IPS-18a (cell line): ENCODE measurements around the gene MRGPRF.
A peak's percentile ranks its signal among the peaks of the same experiment; 100 is the strongest.

ENCODE experiments used
- H3K27ac ChIP-seq: one replicate; pipeline ENCODE4 v1.5.1; 2013; ENCODE audit warnings: low read length
- H3K27me3 ChIP-seq: one replicate; pipeline ENCODE4 v1.6.1; 2013; ENCODE audit warnings: mild to moderate bottlenecking, low read length; ENCODE audit not compliant: control insufficient read depth, insufficient read depth
- H3K36me3 ChIP-seq: one replicate; pipeline ENCODE4 v1.6.1; 2013; ENCODE audit warnings: low read depth, low read length; ENCODE audit not compliant: control insufficient read depth
- H3K4me1 ChIP-seq: one replicate; pipeline ENCODE4 v1.6.1; 2013; ENCODE audit warnings: low read depth, low read length; ENCODE audit not compliant: control insufficient read depth
- H3K4me3 ChIP-seq: one replicate; pipeline ENCODE4 v1.5.1; 2013; ENCODE audit warnings: low read length
- H3K9ac ChIP-seq: one replicate; pipeline ENCODE4 v1.6.1; 2013; ENCODE audit warnings: mild to moderate bottlenecking, low read length, moderate library complexity
- H3K9me3 ChIP-seq: one replicate; pipeline ENCODE4 v1.6.1; 2013; ENCODE audit warnings: low read depth, low read length; ENCODE audit not compliant: control insufficient read depth

The MRGPRF gene

GRCh38 chr11:69013009-69013951, at the start of gene MRGPRF:
TSS of gene MRGPRF (minus strand) at chr11:69013246. CDS start at chr11:69009901, 3,345 bp downstream.
- H3K27ac ChIP-seq, result no peak within 1 kb of the TSS
- H3K9me3 ChIP-seq, result no peaks in the 10 kb centered on the region
- H3K9ac ChIP-seq, result peak within 1 kb of the TSS; percentile 22
- H3K4me1 ChIP-seq, result peaks cover 32% of the 10 kb centered on the region
- peak within 1 kb of the TSS; percentile 47 for H3K4me3 ChIP-seq
- peaks cover 25% of the 10 kb centered on the region for H3K27me3 ChIP-seq
- no peaks in the 10 kb centered on the region for H3K36me3 ChIP-seq

- Histone ChIP-seq H3K27me3 (no peaks in the 10 kb centered on the region), H3K36me3 (peaks cover 3% of the 10 kb centered on the region), H3K27ac (no peak overlapping the region), H3K9me3 (no peaks in the 10 kb centered on the region), H3K9ac (no peak overlapping the region), H3K4me1 (no peaks in the 10 kb centered on the region), H3K4me3 (no peak overlapping the region)
Observed at GRCh38 chr11:69062169-69062855, 49.3 kb upstream of the MRGPRF start.

- Histone ChIP-seq H3K9me3 (no peaks in the 10 kb centered on the region), H3K9ac (no peak overlapping the region), H3K4me3 (no peak overlapping the region), H3K27me3 (no peaks in the 10 kb centered on the region), H3K27ac (no peak overlapping the region), H3K4me1 (no peaks in the 10 kb centered on the region), H3K36me3 (peaks cover 3% of the 10 kb centered on the region)
Observed at GRCh38 chr11:69061713-69062053, 48.6 kb upstream of the MRGPRF start.

- Histone ChIP-seq H3K36me3 (peaks cover 3% of the 10 kb centered on the region), H3K9me3 (no peaks in the 10 kb centered on the region), H3K4me3 (no peak overlapping the region), H3K27ac (no peak overlapping the region), H3K4me1 (no peaks in the 10 kb centered on the region), H3K9ac (no peak overlapping the region), H3K27me3 (no peaks in the 10 kb centered on the region)
Observed at GRCh38 chr11:69060806-69061712, 48.0 kb upstream of the MRGPRF start.

- no peaks in the 10 kb centered on the region for H3K9me3 ChIP-seq
- no peak overlapping the region for H3K27ac ChIP-seq
- no peaks in the 10 kb centered on the region for H3K4me1 ChIP-seq
- H3K9ac ChIP-seq, result no peak overlapping the region
- H3K36me3 ChIP-seq, result peaks cover 6% of the 10 kb centered on the region
- no peak overlapping the region for H3K4me3 ChIP-seq
- no peaks in the 10 kb centered on the region for H3K27me3 ChIP-seq
Observed at GRCh38 chr11:69059985-69060384, 46.9 kb upstream of the MRGPRF start.

GRCh38 chr11:69059429-69059828, 46.4 kb upstream of the MRGPRF start:
- Histone ChIP-seq H3K36me3 (peaks cover 6% of the 10 kb centered on the region), H3K4me1 (no peaks in the 10 kb centered on the region)

GRCh38 chr11:69058511-69059270, 45.6 kb upstream of the MRGPRF start:
- no peak overlapping the region for H3K9ac ChIP-seq
- H3K27me3 ChIP-seq, result no peaks in the 10 kb centered on the region
- peaks cover 5% of the 10 kb centered on the region for H3K36me3 ChIP-seq
- H3K27ac ChIP-seq, result no peak overlapping the region
- no peaks in the 10 kb centered on the region for H3K4me1 ChIP-seq
- no peaks in the 10 kb centered on the region for H3K9me3 ChIP-seq
- no peak overlapping the region for H3K4me3 ChIP-seq

More at GRCh38 chr11:69059429-69059828, 46.4 kb upstream of the MRGPRF start:
- Histone ChIP-seq H3K27me3 (no peaks in the 10 kb centered on the region), H3K9me3 (no peaks in the 10 kb centered on the region), H3K4me3 (no peak overlapping the region), H3K9ac (no peak overlapping the region), H3K27ac (no peak overlapping the region)

- Histone ChIP-seq H3K9me3 (no peaks in the 10 kb centered on the region), H3K4me3 (no peak overlapping the region), H3K27ac (no peak overlapping the region), H3K4me1 (no peaks in the 10 kb centered on the region), H3K27me3 (no peaks in the 10 kb centered on the region), H3K9ac (no peak overlapping the region), H3K36me3 (peaks cover 3% of the 10 kb centered on the region)
Observed at GRCh38 chr11:69057801-69058200, 44.8 kb upstream of the MRGPRF start.

GRCh38 chr11:69057236-69057635, 44.2 kb upstream of the MRGPRF start:
- Histone ChIP-seq H3K9me3 (no peaks in the 10 kb centered on the region), H3K9ac (no peak overlapping the region), H3K4me3 (no peak overlapping the region), H3K27ac (no peak overlapping the region), H3K36me3 (peaks cover 3% of the 10 kb centered on the region), H3K27me3 (no peaks in the 10 kb centered on the region), H3K4me1 (no peaks in the 10 kb centered on the region)

- Histone ChIP-seq H3K9ac (no peak overlapping the region), H3K36me3 (peaks cover 3% of the 10 kb centered on the region), H3K27ac (no peak overlapping the region)
Observed at GRCh38 chr11:69055598-69056516, 42.8 kb upstream of the MRGPRF start.

More at GRCh38 chr11:69055598-69056516, 42.8 kb upstream of the MRGPRF start:
- Histone ChIP-seq H3K4me1 (no peaks in the 10 kb centered on the region), H3K4me3 (no peak overlapping the region), H3K9me3 (no peaks in the 10 kb centered on the region), H3K27me3 (no peaks in the 10 kb centered on the region)
